ENCODE measurements around the gene CCL11.

Gene CCL11

DNA sequence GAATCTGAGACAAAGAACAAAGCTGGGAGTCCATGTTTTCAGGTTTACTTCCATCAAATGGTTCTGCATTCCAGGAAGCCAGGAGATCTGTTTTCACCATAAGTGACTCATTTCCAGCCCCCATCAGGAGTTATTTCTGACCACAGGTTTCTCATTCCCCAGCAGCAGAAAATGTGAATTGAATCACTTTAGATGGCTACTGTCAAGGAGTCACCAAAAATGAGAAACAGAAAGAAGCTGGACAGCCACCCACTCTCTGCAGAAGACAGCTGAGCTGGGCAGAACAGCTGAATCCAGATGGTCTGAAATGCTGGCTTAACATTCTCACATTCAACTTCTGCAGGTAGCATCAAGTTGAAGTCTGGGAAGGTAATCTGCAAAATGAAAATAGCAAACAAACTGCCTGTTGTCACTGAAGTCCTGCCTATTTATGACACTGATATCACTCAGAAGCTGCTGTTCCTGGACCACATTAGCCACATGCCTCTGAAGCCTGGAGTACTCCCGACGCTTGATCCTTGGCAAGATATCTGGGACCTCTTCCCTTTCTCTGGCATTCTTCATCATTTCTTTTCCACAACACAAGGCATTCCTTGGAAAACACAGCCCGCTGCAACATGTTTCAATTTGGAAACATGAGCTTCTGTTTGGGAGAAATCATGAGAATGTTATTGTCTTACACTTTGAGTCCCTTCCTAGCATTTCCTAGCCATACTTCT, 15.3 kb downstream of the CCL11 start:
- peaks cover 36% of the 10 kb centered on the region for H3K4me1 ChIP-seq (ENCODE audit: low read length)
- H3K9ac ChIP-seq (ENCODE audit: low read length): no peak overlapping the region
- peak overlapping the region; percentile 62 for H3K27ac ChIP-seq (ENCODE audit: low read length)
- H4K20me1 ChIP-seq (ENCODE audit: insufficient read depth, low read length): no peaks in the 10 kb centered on the region
- no peaks in the 10 kb centered on the region for H3K9me3 ChIP-seq (replicated peaks; ENCODE audit: insufficient read depth, low read length)
- H2AFZ ChIP-seq (ENCODE audit: low read length): peak overlapping the region; percentile 27; the same call in 1 of the 2 replicates
- TF ChIP-seq EZH2 (optimal IDR thresholded peaks at IDR 0.05; ENCODE audit: low read depth, low read length) (no peak), EZH2phosphoT487 (IDR thresholded peaks at IDR 0.05; ENCODE audit: low read length) (no peak)
- TF ChIP-seq, protein P1, sequence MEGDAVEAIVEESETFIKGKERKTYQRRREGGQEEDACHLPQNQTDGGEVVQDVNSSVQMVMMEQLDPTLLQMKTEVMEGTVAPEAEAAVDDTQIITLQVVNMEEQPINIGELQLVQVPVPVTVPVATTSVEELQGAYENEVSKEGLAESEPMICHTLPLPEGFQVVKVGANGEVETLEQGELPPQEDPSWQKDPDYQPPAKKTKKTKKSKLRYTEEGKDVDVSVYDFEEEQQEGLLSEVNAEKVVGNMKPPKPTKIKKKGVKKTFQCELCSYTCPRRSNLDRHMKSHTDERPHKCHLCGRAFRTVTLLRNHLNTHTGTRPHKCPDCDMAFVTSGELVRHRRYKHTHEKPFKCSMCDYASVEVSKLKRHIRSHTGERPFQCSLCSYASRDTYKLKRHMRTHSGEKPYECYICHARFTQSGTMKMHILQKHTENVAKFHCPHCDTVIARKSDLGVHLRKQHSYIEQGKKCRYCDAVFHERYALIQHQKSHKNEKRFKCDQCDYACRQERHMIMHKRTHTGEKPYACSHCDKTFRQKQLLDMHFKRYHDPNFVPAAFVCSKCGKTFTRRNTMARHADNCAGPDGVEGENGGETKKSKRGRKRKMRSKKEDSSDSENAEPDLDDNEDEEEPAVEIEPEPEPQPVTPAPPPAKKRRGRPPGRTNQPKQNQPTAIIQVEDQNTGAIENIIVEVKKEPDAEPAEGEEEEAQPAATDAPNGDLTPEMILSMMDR (IDR thresholded peaks at IDR 0.05; ENCODE audit: low read length): no peak
- peaks cover 14% of the 10 kb centered on the region for H3F3A ChIP-seq (ENCODE audit: insufficient read depth, low read length)
- H3K4me3 ChIP-seq (ENCODE audit: low read length): no peak overlapping the region
- peak overlapping the region; percentile 55 for H3K4me2 ChIP-seq (ENCODE audit: low read depth, low read length)
- H3K9me2 ChIP-seq (replicated peaks; ENCODE audit: insufficient read depth, low read length): no peaks in the 10 kb centered on the region
- peak; percentile 79 for DNase-seq
- H3K79me2 ChIP-seq (ENCODE audit: low read length): no peaks in the 10 kb centered on the region
- H3K27me3 ChIP-seq (replicated peaks; ENCODE audit: insufficient read depth, low read length): no peaks in the 10 kb centered on the region
- no peaks in the 10 kb centered on the region for H3K36me3 ChIP-seq (replicated peaks; ENCODE audit: insufficient read depth, low read length)

DNA sequence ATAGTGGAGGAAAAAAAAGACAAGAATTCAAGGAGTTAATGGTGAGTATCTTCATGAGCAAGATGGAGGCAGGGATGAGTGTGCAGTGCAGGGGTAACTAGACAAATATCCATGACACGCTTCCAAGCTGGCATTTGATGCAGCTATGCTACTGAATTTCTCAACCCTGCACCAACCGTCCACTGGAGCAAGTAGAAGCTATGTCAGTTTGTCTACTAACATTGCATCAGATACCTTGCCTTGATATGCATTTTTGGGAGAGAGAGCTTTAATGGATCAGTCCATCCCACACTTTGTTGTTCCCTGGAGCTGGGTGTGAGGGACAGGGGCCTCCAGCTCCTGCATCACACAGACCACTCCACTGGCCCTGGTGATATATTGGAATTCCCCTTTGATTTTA, 16.4 kb downstream of the CCL11 start:
- Histone ChIP-seq H3K27ac (ENCODE audit: low read length) (no peak overlapping the region), H4K20me1 (ENCODE audit: insufficient read depth, low read length) (no peaks in the 10 kb centered on the region), H3K4me3 (ENCODE audit: low read length) (no peak overlapping the region), H3K4me2 (ENCODE audit: low read depth, low read length) (no peak overlapping the region), H3K4me1 (ENCODE audit: low read length) (peaks cover 41% of the 10 kb centered on the region), H3K9me3 (replicated peaks; ENCODE audit: insufficient read depth, low read length) (no peaks in the 10 kb centered on the region), H3K9ac (ENCODE audit: low read length) (no peak overlapping the region), H3K36me3 (replicated peaks; ENCODE audit: insufficient read depth, low read length) (no peaks in the 10 kb centered on the region), H3F3A (ENCODE audit: insufficient read depth, low read length) (peaks cover 14% of the 10 kb centered on the region), H3K27me3 (replicated peaks; ENCODE audit: insufficient read depth, low read length) (no peaks in the 10 kb centered on the region), H2AFZ (ENCODE audit: low read length) (no peak overlapping the region), H3K9me2 (replicated peaks; ENCODE audit: insufficient read depth, low read length) (no peaks in the 10 kb centered on the region), H3K79me2 (ENCODE audit: low read length) (no peaks in the 10 kb centered on the region)
- TF ChIP-seq EZH2 (optimal IDR thresholded peaks at IDR 0.05; ENCODE audit: low read depth, low read length) (no peak), EZH2phosphoT487 (IDR thresholded peaks at IDR 0.05; ENCODE audit: low read length) (no peak)
- TF ChIP-seq, protein P1 (IDR thresholded peaks at IDR 0.05; ENCODE audit: low read length): no peak
- DNase-seq: no peak

DNA sequence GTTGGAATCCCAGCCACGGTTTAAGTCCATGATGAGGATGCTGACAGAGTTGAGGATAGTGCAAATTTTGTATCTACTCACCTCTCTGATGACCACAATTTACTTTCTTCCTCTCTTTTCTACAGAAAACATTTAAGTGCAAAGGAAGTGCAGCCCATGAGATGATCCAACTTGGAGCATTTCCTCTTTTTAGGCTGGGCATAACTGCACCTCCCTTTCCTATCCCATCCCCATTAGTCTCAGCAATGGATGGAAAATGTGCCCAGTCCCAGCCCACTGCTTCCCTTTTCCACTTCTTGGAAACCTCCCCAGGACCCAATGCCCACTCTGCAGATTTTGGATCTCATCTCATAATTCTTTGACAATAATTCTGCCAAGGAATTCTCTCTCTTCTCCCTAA, 17.1 kb downstream of the CCL11 start:
- Histone ChIP-seq H3K9me3 (replicated peaks; ENCODE audit: insufficient read depth, low read length) (no peaks in the 10 kb centered on the region), H3K79me2 (ENCODE audit: low read length) (no peaks in the 10 kb centered on the region), H3K36me3 (replicated peaks; ENCODE audit: insufficient read depth, low read length) (no peaks in the 10 kb centered on the region), H3K27me3 (replicated peaks; ENCODE audit: insufficient read depth, low read length) (no peaks in the 10 kb centered on the region), H2AFZ (ENCODE audit: low read length) (no peak overlapping the region), H3K4me3 (ENCODE audit: low read length) (no peak overlapping the region), H3K9me2 (replicated peaks; ENCODE audit: insufficient read depth, low read length) (no peaks in the 10 kb centered on the region), H3F3A (ENCODE audit: insufficient read depth, low read length) (peaks cover 14% of the 10 kb centered on the region), H3K9ac (ENCODE audit: low read length) (no peak overlapping the region), H3K4me1 (ENCODE audit: low read length) (peaks cover 48% of the 10 kb centered on the region), H4K20me1 (ENCODE audit: insufficient read depth, low read length) (no peaks in the 10 kb centered on the region), H3K27ac (ENCODE audit: low read length) (no peak overlapping the region), H3K4me2 (ENCODE audit: low read depth, low read length) (no peak overlapping the region)
- TF ChIP-seq EZH2 (optimal IDR thresholded peaks at IDR 0.05; ENCODE audit: low read depth, low read length): no peak
- no peak for TF ChIP-seq EZH2phosphoT487 (IDR thresholded peaks at IDR 0.05; ENCODE audit: low read length)
- TF ChIP-seq, protein P1 (IDR thresholded peaks at IDR 0.05; ENCODE audit: low read length): no peak
- no peak for DNase-seq

Measured in MM.1S (cell line).